HepG2 (cell line): ENCODE measurements around the gene MRPS35. TPM values are rescaled to one million over a fixed set of nuclear protein-coding genes. Genes with fewer than 3 reads are reported as not detected.

ENCODE experiments used
- ATAC-seq: fragments of 200-7000 bp; cut with Tn5 transposase; 3 replicates; pipeline ENCODE4 v1.9.1; 2020; ENCODE audit warnings: mild to moderate bottlenecking, moderate library complexity
- BruUV-seq: library from RNA; stranded (reverse); fragments of 400-500 nt; replicated peaks from 2 replicates; lab custom pipeline; 2021; lab: Mats Ljungman, UMichigan
- CTCF ChIA-PET: fragments of 300-600 bp; formaldehyde crosslinking; extraction: SDS; loops from one replicate; lab custom pipeline; 2021; ENCODE audit warnings: low total read pairs, inconsistent platforms, low intra/inter-chr PET ratio; lab: Yijun Ruan, JAX
- POLR2A ChIA-PET: fragments of 350-600 bp; sonication (Branson Sonifier 250); formaldehyde crosslinking; loops from one replicate; lab custom pipeline; 2020; ENCODE audit warnings: antibody characterized with exemption, inconsistent platforms; lab: Yijun Ruan, JAX
- DNase-seq: peaks from one replicate; pipeline ENCODE4 v3.0.0-alpha.2; 2015; ENCODE audit warnings: low spot score
- FAIRE-seq: peaks from 3 replicates; lab custom pipeline; 2011; peaks lifted over from hg19 to GRCh38; lab: Jason Lieb, UNC
- H2AFZ ChIP-seq: one replicate; pipeline ENCODE4 v1.6.1; 2011; ENCODE audit warnings: low read length, inconsistent platforms
- H3K27ac ChIP-seq: fragments of 300-600 bp; 3 replicates; pipeline ENCODE4 v1.8.0; 2011; ENCODE audit warnings: mixed run types, mild to moderate bottlenecking, mixed read lengths, low read length, inconsistent platforms; ENCODE audit not compliant: insufficient read depth; ENCODE audit errors: extremely low read length
- H3K27me3 ChIP-seq, 2 experiments: fragments of 200-600 bp in 1 of 2; 2 replicates in 1 of 2; 3 replicates in 1 of 2; pipeline versions ENCODE4 v1.6.0 to v1.8.0; 2011; ENCODE audit warnings: low read length in 2 of 2, mild to moderate bottlenecking in 2 of 2, moderate library complexity in 2 of 2, inconsistent platforms in 1 of 2; ENCODE audit not compliant: insufficient read depth in 2 of 2, control insufficient read depth in 1 of 2
- H3K36me3 ChIP-seq, 2 experiments: fragments of 200-600 bp in 1 of 2; replicated peaks in 1 of 2; 2 replicates in 1 of 2; 3 replicates in 1 of 2; pipeline versions ENCODE4 v1.5.1 to v1.8.0; 2011; ENCODE audit warnings: low read length in 2 of 2, inconsistent platforms in 1 of 2; ENCODE audit not compliant: insufficient read depth in 2 of 2, control insufficient read depth in 1 of 2
- H3K4me1 ChIP-seq: 2 replicates; pipeline ENCODE4 v1.5.1; 2012; ENCODE audit warnings: low read length, inconsistent platforms; ENCODE audit not compliant: insufficient read depth
- H3K4me2 ChIP-seq: 2 replicates; pipeline ENCODE4 v1.6.0; 2011; ENCODE audit warnings: low read depth, low read length, inconsistent platforms
- H3K4me3 ChIP-seq, 3 experiments: fragments of 200-600 bp in 1 of 3; sonication (generic), shearing (Covaris generic) in 1 of 3; replicated peaks in 1 of 3; 2 replicates each; pipeline ENCODE4 v1.5.1; 2011 to 2016; ENCODE audit warnings: low read length in 3 of 3, inconsistent platforms in 2 of 3, low read depth in 2 of 3, mild to moderate bottlenecking in 2 of 3, control low read depth in 1 of 3, mixed read lengths in 1 of 3; ENCODE audit not compliant: insufficient read depth in 1 of 3
- H3K79me2 ChIP-seq: one replicate; pipeline ENCODE4 v1.6.1; 2011; ENCODE audit warnings: low read length, inconsistent platforms; ENCODE audit not compliant: insufficient read depth
- H3K9ac ChIP-seq: 2 replicates; pipeline ENCODE4 v1.6.0; 2011; ENCODE audit warnings: mild to moderate bottlenecking, low read depth, low read length, inconsistent platforms; ENCODE audit not compliant: insufficient read depth
- H3K9me3 ChIP-seq: 2 replicates; pipeline ENCODE4 v1.5.1; 2012; ENCODE audit warnings: mild to moderate bottlenecking, low read length
- H4K20me1 ChIP-seq: 2 replicates; pipeline ENCODE4 v1.6.0; 2011; ENCODE audit warnings: inconsistent platforms, mild to moderate bottlenecking, low read length, moderate library complexity; ENCODE audit not compliant: insufficient read depth
- BCL6 ChIP-seq: IDR thresholded peaks from 2 replicates; pipeline ENCODE4 v1.6.1; 2016; ENCODE audit warnings: missing genetic modification reagents, missing compliant biosample characterization
- JUND ChIP-seq: sonication (generic); formaldehyde crosslinking; IDR thresholded peaks from 2 replicates; pipeline ENCODE4 v1.8.0; 2022; ENCODE audit warnings: mild to moderate bottlenecking, missing genetic modification reagents
- NCOA5 ChIP-seq: sonication (generic); formaldehyde crosslinking; IDR thresholded peaks from 2 replicates; pipeline ENCODE4 v1.4.0; 2020; ENCODE audit warnings: missing genetic modification reagents
- USF2 ChIP-seq, 2 experiments: sonication (generic) in 1 of 2; formaldehyde crosslinking in 1 of 2; IDR thresholded peaks; 2 replicates each; pipeline versions ENCODE4 v1.5.1 to v1.6.1; 2011 to 2020; ENCODE audit warnings: borderline replicate concordance in 1 of 2, low read depth in 1 of 2, low read length in 1 of 2, mild to moderate bottlenecking in 1 of 2, missing genetic modification reagents in 1 of 2, moderate library complexity in 1 of 2
- YY1 ChIP-seq: IDR thresholded peaks from 2 replicates; pipeline ENCODE4 v1.6.1; 2011; ENCODE audit warnings: low read length, low read depth, moderate library complexity, mild to moderate bottlenecking; ENCODE audit not compliant: insufficient read depth, insufficient replicate concordance
- ZBTB40 ChIP-seq, 2 experiments: fragments of 450-650 bp in 1 of 2; sonication (generic) in 1 of 2; formaldehyde crosslinking in 1 of 2; IDR thresholded peaks; 2 replicates each; pipeline versions ENCODE4 v1.6.1 to v1.8.0; 2016 to 2022; ENCODE audit warnings: antibody characterized with exemption in 1 of 2, mild to moderate bottlenecking in 1 of 2, missing genetic modification reagents in 1 of 2
- ZFX ChIP-seq: sonication (generic); formaldehyde crosslinking; IDR thresholded peaks from 2 replicates; pipeline ENCODE4 v1.4.0; 2020; ENCODE audit warnings: mild to moderate bottlenecking, low read depth, missing genetic modification reagents, moderate library complexity
- ZNF264 ChIP-seq: sonication (generic); formaldehyde crosslinking; IDR thresholded peaks from 2 replicates; pipeline ENCODE4 v1.4.0; 2020; ENCODE audit warnings: missing genetic modification reagents
- ZNF546 ChIP-seq: sonication (generic); formaldehyde crosslinking; conservative IDR thresholded peaks from 2 replicates; pipeline ENCODE4 v1.8.1; 2023; ENCODE audit warnings: mild to moderate bottlenecking, missing genetic modification reagents
- ZNF816 ChIP-seq: sonication (generic); formaldehyde crosslinking; IDR thresholded peaks from 2 replicates; pipeline ENCODE4 v1.8.0; 2022; ENCODE audit warnings: missing genetic modification reagents, mild to moderate bottlenecking, borderline replicate concordance
- ZNF841 ChIP-seq: sonication (generic); formaldehyde crosslinking; IDR thresholded peaks from 2 replicates; pipeline ENCODE4 v1.8.1; 2023; ENCODE audit warnings: missing genetic modification reagents, borderline replicate concordance
- ZNF883 ChIP-seq: sonication (generic); formaldehyde crosslinking; IDR thresholded peaks from 2 replicates; pipeline ENCODE4 v1.5.1; 2020; ENCODE audit warnings: mild to moderate bottlenecking, missing genetic modification reagents; ENCODE audit errors: not compliant biosample characterization
- WGBS: methylation state at CpG from one replicate; pipeline ENCODE4 v1.1.6; 2017; ENCODE audit warnings: low lambda C conversion rate; 5-methylcytosine and 5-hydroxymethylcytosine counted together
- in situ Hi-C: cut with HindIII; loops from 2 replicates; pipeline ENCODE4 v1.10.0; 2017; ENCODE audit warnings: low pct_unique_long_range_greater_than_20kb; ENCODE audit not compliant: extremely low pct_ligation_motif_present
- intact Hi-C: fragments of 100-400 bp; cut with micrococcal nuclease; formaldehyde crosslinking; loops from one replicate; pipeline ENCODE4 v1.10.0; 2022; ENCODE audit not compliant: unreplicated experiment
- polyA plus RNA-seq, 8 experiments: library from polyadenylated mRNA; depleted of rRNA in 3 of 8; stranded (reverse) in 7 of 8; unstranded in 1 of 8; fragments of >200 nt; fragmentation: Illumina TruSeq in 4 of 8; extraction: Trizol in 4 of 8; gene quantifications; 2 replicates each; pipeline versions ENCODE4 v1.2.1 to v1.2.3, GENCODE V29; 2011 to 2016; ENCODE audit warnings: low read depth in 4 of 8, missing spikeins in 1 of 8, mixed read lengths in 1 of 8; ENCODE audit not compliant: insufficient read depth in 1 of 8
- total RNA-seq, 5 experiments: library from RNA; depleted of rRNA; stranded (reverse); fragments of >200 nt; fragmentation: Illumina TruSeq; extraction: Trizol; gene quantifications; 2 replicates each; pipeline ENCODE4 v1.2.3, GENCODE V29; 2016; ENCODE audit warnings: low read depth in 1 of 5

The MRPS35 gene
- total and polyA plus RNA-seq, 2 of the 13 experiments (the other 11 are each of a cell fraction or from before 2014, with no cell fraction given), result 63.4 to 104 TPM

GRCh38 chr12:27802936-27803335 is 92.3 kb downstream of the MRPS35 start (continued):
- TF ChIP-seq ZBTB40 (IDR thresholded peaks at IDR 0.05) (no peak), ZBTB40 (CRISPR knock-in tag; IDR thresholded peaks at IDR 0.05) (no peak)

- in situ Hi-C loops, result no loop called here
- TF ChIP-seq ZNF264 (CRISPR knock-in tag) (no peak), USF2 (IDR thresholded peaks at IDR 0.05; ENCODE audit: low read depth, low read length) (no peak), USF2 (CRISPR knock-in tag; IDR thresholded peaks at IDR 0.05; ENCODE audit: borderline replicate concordance) (no peak), NCOA5 (CRISPR knock-in tag) (no peak), ZNF546 (CRISPR knock-in tag) (no peak), ZNF883 (CRISPR knock-in tag) (no peak), ZNF816 (CRISPR knock-in tag) (no peak), JUND (no peak), ZFX (CRISPR knock-in tag) (no peak), YY1 (no peak), ZNF841 (CRISPR knock-in tag) (no peak), BCL6 (CRISPR knock-in tag) (no peak)
Measured at GRCh38 chr12:27805238-27805637, 94.6 kb downstream of the MRPS35 start.

More at GRCh38 chr12:27805238-27805637, 94.6 kb downstream of the MRPS35 start:
- H3K4me1 ChIP-seq, result no peaks in the 10 kb centered on the region
- peaks cover 0 to 8% of the 10 kb centered on the region in 2 experiments; a peak in 1 of 5 replicates for H3K27me3 ChIP-seq
- ATAC-seq (no peak), DNase-seq (no peak), FAIRE-seq (no peak)
- POLR2A ChIA-PET, result no interaction called here
- H3K4me2 ChIP-seq, result no peak overlapping the region
- H4K20me1 ChIP-seq, result no peaks in the 10 kb centered on the region
- H3K36me3 ChIP-seq, result no peaks in the 10 kb centered on the region
- H2AFZ ChIP-seq, result no peak overlapping the region
- no peaks in the 10 kb centered on the region for H3K9me3 ChIP-seq
- H3K79me2 ChIP-seq, result no peaks in the 10 kb centered on the region
- CTCF ChIA-PET, result no interaction called here
- no peak overlapping the region for H3K4me3 ChIP-seq
- no peak overlapping the region for H3K27ac ChIP-seq
- H3K9ac ChIP-seq, result no peak overlapping the region
- intact Hi-C loops, result no loop called here
- BruUV-seq, result no TSS peak
- WGBS, result 0% methylated on average over 1 of the region's 1 CpG
